Fibroblast of lung (primary cell): ENCODE results near the gene QPCT.

Experiments
- CTCF ChIP-seq, 2 donors: IDR thresholded peaks in 1 of 2; conservative IDR thresholded peaks in 1 of 2; 1 replicate in 1 of 2; 2 replicates in 1 of 2; pipeline ENCODE4 v1.5.1; 2011 to 2012; ENCODE audit warnings: low read length in 2 of 2, control low read depth in 1 of 2, inconsistent platforms in 1 of 2, low read depth in 1 of 2, mild to moderate bottlenecking in 1 of 2
- EZH2 ChIP-seq: IDR thresholded peaks from 2 replicates; pipeline ENCODE4 v1.5.1; 2012; ENCODE audit warnings: low read length, control low read depth, mild to moderate bottlenecking; ENCODE audit errors: missing control alignments

- TF ChIP-seq CTCF (conservative IDR thresholded peaks at IDR 0.05 in 1 of 2, IDR thresholded peaks at IDR 0.05 in 1 of 2; ENCODE audit: low read depth in 1 of 2, low read length in 2 of 2) = no peak
- TF ChIP-seq EZH2 = no peak
Measured at GRCh38 chr2:37316181-37316580, 28.2 kb upstream of the QPCT start.
